GM12878 (cell line): Measurements from ENCODE around the gene LYRM4. TPM values are rescaled to one million over a fixed set of nuclear protein-coding genes. Genes with fewer than 3 reads are reported as not detected.
A peak's percentile ranks its signal among the peaks of the same experiment; 100 is the strongest.

ENCODE experiments used
- CREB1 ChIP-seq: IDR thresholded peaks from 2 replicates; pipeline ENCODE4 v1.6.1; 2012; ENCODE audit warnings: low read depth, mild to moderate bottlenecking, inconsistent platforms
- FOS ChIP-seq: IDR thresholded peaks from 3 replicates; pipeline ENCODE4 v1.6.1; 2011; ENCODE audit warnings: borderline replicate concordance; ENCODE audit not compliant: insufficient read length; ENCODE audit errors: extremely low read depth
- HDAC2 ChIP-seq: fragments of 200-600 bp; sonication (generic); IDR thresholded peaks from 2 replicates; pipeline ENCODE4 v1.6.1; 2017
- NR2C2 ChIP-seq: IDR thresholded peaks from 2 replicates; pipeline ENCODE4 v1.6.1; 2011; ENCODE audit warnings: borderline replicate concordance, low read depth; ENCODE audit not compliant: control insufficient read depth, insufficient read length
- TAF1 ChIP-seq: IDR thresholded peaks from 2 replicates; pipeline ENCODE4 v1.6.1; 2011; ENCODE audit warnings: mild to moderate bottlenecking, low read depth, low read length, borderline replicate concordance
- ZNF384 ChIP-seq: IDR thresholded peaks from 2 replicates; pipeline ENCODE4 v1.6.1; 2012; ENCODE audit warnings: low read depth, mild to moderate bottlenecking, low read length, improper control_type of control experiment, borderline replicate concordance
- microRNA-seq: library from miRNA; unstranded; fragments of <30 nt; microRNA quantifications from one replicate; pipeline ENCODE4, GENCODE V29; 2018
- polyA plus RNA-seq, 11 experiments: library from polyadenylated mRNA; depleted of rRNA in 4 of 11; unstranded in 6 of 11; stranded (reverse) in 5 of 11; fragments of >200 nt; fragmentation: Nextera tagmentation in 4 of 11; fragmentation: Illumina TruSeq in 1 of 11; extraction: Ambion mirVana in 4 of 11; extraction: Trizol in 1 of 11; gene quantifications; 1 replicate in 1 of 11; 2 replicates in 10 of 11; pipeline versions ENCODE4 v1.2.1 to v1.2.3, GENCODE V29; 2011 to 2016; ENCODE audit warnings: inconsistent platforms in 2 of 11, missing spikeins in 2 of 11, low read depth in 1 of 11
- small RNA-seq: library from RNA; depleted of rRNA; stranded (forward); fragments of <200 nt; gene quantifications from one replicate; pipeline ENCODE3, GENCODE V24; 2014
- total RNA-seq, 4 experiments: library from RNA; depleted of rRNA in 3 of 4; stranded (reverse); fragments of >200 nt in 3 of 4; fragmentation: Illumina TruSeq in 1 of 4; extraction: Trizol in 1 of 4; gene quantifications; 2 replicates each; pipeline versions ENCODE4 v1.2.1 to v1.2.3, GENCODE V29; 2013 to 2021

The LYRM4 gene
- total and polyA plus RNA-seq, 10 of the 15 experiments (the other 5 are each of a cell fraction or from before 2014, with no cell fraction given), result 32.7 to 66.8 (median 44.0) TPM

- no peak for TF ChIP-seq CREB1
- no peak for TF ChIP-seq HDAC2
- no peak for TF ChIP-seq ZNF384
- TF ChIP-seq TAF1, result no peak
- TF ChIP-seq FOS, result no peak
- TF ChIP-seq NR2C2, result no peak
Measured at GRCh38 chr6:5059036-5059896, 201.5 kb downstream of the LYRM4 start (continued).

Small RNA genes lying within 50 kb of the gene (microRNA-seq; reads per million reads assigned to microRNA genes)
- gene MIR3691, result 4.0 reads per million, percentile 23 among the genes with 10 or more reads in this experiment

Small RNA genes lying within 50 kb of the gene (small RNA-seq; reads per million reads assigned to genes)
- gene MIR3691, result 0.90 reads per million, percentile 28 among the genes with 10 or more reads in this experiment

Other genes with a start within 250 kb of the LYRM4 start
- 0.05 and 0.06 TPM in 2 replicates for gene PPP1R3G, start 175.6 kb downstream of the LYRM4 start, total RNA-seq (2014; rRNA removed)
- 0.05 TPM in 1 of 2 replicates, not detected in the other for gene PPP1R3G, start 175.6 kb downstream of the LYRM4 start, total RNA-seq (2014; rRNA removed; fragmentation: Illumina TruSeq; extraction: Trizol)
- gene PPP1R3G, start 175.6 kb downstream of the LYRM4 start, total RNA-seq (2021), result 0.08 and 0.10 TPM in 2 replicates
- gene PPP1R3G, start 175.6 kb downstream of the LYRM4 start, polyA plus RNA-seq (2011; rRNA removed), result 0.03 TPM in 2 replicates
- 0.01 TPM in 1 of 2 replicates, not detected in the other for gene PPP1R3G, start 175.6 kb downstream of the LYRM4 start, polyA plus RNA-seq (2014; fragmentation: Illumina TruSeq; extraction: Trizol)
- under 1 TPM in 1 of 2 experiments, not detected in 1; 0.02 TPM for gene PPP1R3G, start 175.6 kb downstream of the LYRM4 start, polyA plus RNA-seq (2014; fragmentation: Nextera tagmentation; extraction: Ambion mirVana)
- gene PPP1R3G, start 175.6 kb downstream of the LYRM4 start, polyA plus RNA-seq (2014; rRNA removed), result 0.03 TPM in 1 of 2 replicates, not detected in the other
- gene PPP1R3G, start 175.6 kb downstream of the LYRM4 start, polyA plus RNA-seq (2016; fragmentation: Nextera tagmentation; extraction: Ambion mirVana), result under 1 TPM in 1 of 2 experiments, not detected in 1; 0.05 TPM
- 25.0 and 28.7 TPM in 2 replicates for gene FARS2, start 563 bp upstream of the LYRM4 start, total RNA-seq (2014; rRNA removed)
- gene FARS2, start 563 bp upstream of the LYRM4 start, total RNA-seq (2014; rRNA removed; fragmentation: Illumina TruSeq; extraction: Trizol), result 24.6 and 25.1 TPM in 2 replicates
- gene FARS2, start 563 bp upstream of the LYRM4 start, total RNA-seq (2021), result 23.4 and 26.1 TPM in 2 replicates
- gene FARS2, start 563 bp upstream of the LYRM4 start, polyA plus RNA-seq (2011; rRNA removed), result 18.3 and 22.7 TPM in 2 replicates
- gene FARS2, start 563 bp upstream of the LYRM4 start, polyA plus RNA-seq (2014; fragmentation: Illumina TruSeq; extraction: Trizol), result 15.2 and 23.8 TPM in 2 replicates
- gene FARS2, start 563 bp upstream of the LYRM4 start, polyA plus RNA-seq (2014; fragmentation: Nextera tagmentation; extraction: Ambion mirVana), result 10 to 100 TPM; 35.1 to 46.7 TPM
- 16.8 and 20.1 TPM in 2 replicates for gene FARS2, start 563 bp upstream of the LYRM4 start, polyA plus RNA-seq (2014; rRNA removed)
- 10 to 100 TPM; 33.7 to 34.9 TPM for gene FARS2, start 563 bp upstream of the LYRM4 start, polyA plus RNA-seq (2016; fragmentation: Nextera tagmentation; extraction: Ambion mirVana)